H9 (cell line): Measurements from ENCODE around the gene CRHR2. TPM values are rescaled to one million over a fixed set of nuclear protein-coding genes. Genes with fewer than 3 reads are reported as not detected.

Source experiments
- DNase-seq: peaks from one replicate; pipeline ENCODE4 v3.0.0-alpha.2; 2017
- H2AFZ ChIP-seq: one replicate; pipeline ENCODE4 v1.6.1; 2013; ENCODE audit warnings: mild to moderate bottlenecking, low read length, control low read depth, moderate library complexity
- H2AK5ac ChIP-seq: 2 replicates; pipeline ENCODE4 v1.6.1; 2013; ENCODE audit warnings: low read length, control low read depth, mixed read lengths; ENCODE audit not compliant: insufficient read length
- H2BK120ac ChIP-seq: one replicate; pipeline ENCODE4 v1.6.1; 2013; ENCODE audit warnings: low read depth, mild to moderate bottlenecking, low read length, control low read depth, inconsistent platforms; ENCODE audit not compliant: poor library complexity, severe bottlenecking
- H2BK12ac ChIP-seq: 2 replicates; pipeline ENCODE4 v1.6.1; 2013; ENCODE audit warnings: low read length, control low read depth, mixed read lengths, low read depth; ENCODE audit not compliant: insufficient read length
- H2BK15ac ChIP-seq: 2 replicates; pipeline ENCODE4 v1.6.1; 2013; ENCODE audit warnings: low read depth, low read length, control low read depth
- H2BK20ac ChIP-seq: one replicate; pipeline ENCODE4 v1.6.1; 2013; ENCODE audit warnings: low read depth, mild to moderate bottlenecking, low read length, control low read depth, inconsistent platforms; ENCODE audit not compliant: poor library complexity, severe bottlenecking
- H2BK5ac ChIP-seq: 2 replicates; pipeline ENCODE4 v1.6.1; 2013; ENCODE audit warnings: low read length, control low read depth, mixed read lengths; ENCODE audit not compliant: insufficient read length
- H3K14ac ChIP-seq: 2 replicates; pipeline ENCODE4 v1.6.1; 2013; ENCODE audit warnings: low read length, control low read depth; ENCODE audit not compliant: insufficient read depth
- H3K18ac ChIP-seq: 2 replicates; pipeline ENCODE4 v1.6.1; 2013; ENCODE audit warnings: low read depth, mild to moderate bottlenecking, mixed read lengths, low read length, control low read depth; ENCODE audit not compliant: insufficient read length
- H3K23ac ChIP-seq: 2 replicates; pipeline ENCODE4 v1.6.1; 2013; ENCODE audit warnings: low read length, control low read depth, mixed read lengths, low read depth; ENCODE audit not compliant: insufficient read length
- H3K23me2 ChIP-seq: 2 replicates; pipeline ENCODE4 v1.6.1; 2013; ENCODE audit warnings: low read depth, mild to moderate bottlenecking, mixed read lengths, low read length, control low read depth; ENCODE audit not compliant: insufficient read length, poor library complexity, severe bottlenecking
- H3K27ac ChIP-seq: 2 replicates; pipeline ENCODE4 v1.5.1; 2013; ENCODE audit warnings: low read length, control low read depth, mixed read lengths, low read depth; ENCODE audit not compliant: insufficient read length
- H3K27me3 ChIP-seq: 2 replicates; pipeline ENCODE4 v1.6.1; 2013; ENCODE audit warnings: low read length, control low read depth, inconsistent platforms; ENCODE audit not compliant: insufficient read depth
- H3K4ac ChIP-seq: 2 replicates; pipeline ENCODE4 v1.6.1; 2013; ENCODE audit warnings: low read depth, mild to moderate bottlenecking, control low read depth, inconsistent platforms, low read length, moderate library complexity
- H3K4me1 ChIP-seq: 2 replicates; pipeline ENCODE4 v1.6.1; 2013; ENCODE audit warnings: low read length, control low read depth, inconsistent platforms; ENCODE audit not compliant: insufficient read depth
- H3K4me2 ChIP-seq: 2 replicates; pipeline ENCODE4 v1.6.1; 2013; ENCODE audit warnings: low read length, control low read depth, mixed read lengths; ENCODE audit not compliant: insufficient read length, insufficient read depth
- H3K56ac ChIP-seq: 2 replicates; pipeline ENCODE4 v1.6.1; 2013; ENCODE audit warnings: low read depth, mild to moderate bottlenecking, mixed read lengths, low read length, control low read depth; ENCODE audit not compliant: insufficient read length
- H3K79me1 ChIP-seq: 2 replicates; pipeline ENCODE4 v1.6.1; 2013; ENCODE audit warnings: low read depth, mild to moderate bottlenecking, moderate library complexity, low read length, control low read depth, inconsistent platforms; ENCODE audit not compliant: insufficient read depth, poor library complexity, severe bottlenecking
- H3K79me2 ChIP-seq: 2 replicates; pipeline ENCODE4 v1.6.1; 2013; ENCODE audit warnings: low read length, control low read depth, inconsistent platforms; ENCODE audit not compliant: insufficient read depth
- H3K9ac ChIP-seq: 2 replicates; pipeline ENCODE4 v1.6.1; 2013; ENCODE audit warnings: low read length, control low read depth, mixed read lengths; ENCODE audit not compliant: insufficient read length; ENCODE audit errors: extremely low read depth
- H3K9me3 ChIP-seq: one replicate; pipeline ENCODE4 v1.6.1; 2013; ENCODE audit warnings: low read depth, low read length, inconsistent platforms; ENCODE audit not compliant: control insufficient read depth
- H3T11ph ChIP-seq: one replicate; pipeline ENCODE4 v1.6.1; 2013; ENCODE audit warnings: mild to moderate bottlenecking, low read length, control low read depth, inconsistent platforms
- H4K20me1 ChIP-seq: one replicate; pipeline ENCODE4 v1.6.1; 2013; ENCODE audit not compliant: control insufficient read depth, insufficient read length, insufficient read depth
- H4K5ac ChIP-seq: 2 replicates; pipeline ENCODE4 v1.6.1; 2013; ENCODE audit warnings: low read depth, mild to moderate bottlenecking, mixed read lengths, low read length, control low read depth; ENCODE audit not compliant: insufficient read length
- H4K8ac ChIP-seq: replicated peaks from 2 replicates; pipeline ENCODE4 v1.6.1; 2013; ENCODE audit warnings: low read length, control low read depth, mixed read lengths, low read depth; ENCODE audit not compliant: insufficient read length
- H4K91ac ChIP-seq: 2 replicates; pipeline ENCODE4 v1.6.1; 2013; ENCODE audit warnings: low read depth, mild to moderate bottlenecking, moderate library complexity, mixed read lengths, low read length, control low read depth; ENCODE audit not compliant: insufficient read length
- H3K27ac Mint-ChIP-seq, 3 experiments: 2 replicates in 2 of 3; 3 replicates in 1 of 3; pipeline ENCODE4 v1.8.0; 2020 to 2021; ENCODE audit warnings: mixed read lengths in 3 of 3, mild to moderate bottlenecking in 1 of 3, moderate library complexity in 1 of 3
- H3K27me3 Mint-ChIP-seq: 2 replicates; pipeline ENCODE4 v1.8.0; 2021; ENCODE audit warnings: low read depth, mild to moderate bottlenecking, moderate library complexity, mixed read lengths
- H3K36me3 Mint-ChIP-seq, 3 experiments: 2 replicates in 2 of 3; 3 replicates in 1 of 3; pipeline ENCODE4 v1.8.0; 2020 to 2021; ENCODE audit warnings: low read depth in 3 of 3, mixed read lengths in 3 of 3; ENCODE audit not compliant: insufficient read depth in 1 of 3
- H3K4me1 Mint-ChIP-seq, 2 experiments: 2 replicates each; pipeline ENCODE4 v1.8.0; 2020; ENCODE audit warnings: mixed read lengths in 2 of 2
- H3K4me3 Mint-ChIP-seq, 2 experiments: 2 replicates in 1 of 2; 3 replicates in 1 of 2; pipeline ENCODE4 v1.8.0; 2020 to 2021; ENCODE audit warnings: mild to moderate bottlenecking in 2 of 2, mixed read lengths in 2 of 2, moderate library complexity in 1 of 2
- H3K9me3 Mint-ChIP-seq, 2 experiments: 2 replicates in 1 of 2; 3 replicates in 1 of 2; pipeline ENCODE4 v1.8.0; 2020; ENCODE audit warnings: mild to moderate bottlenecking in 2 of 2, mixed read lengths in 2 of 2, moderate library complexity in 1 of 2
- WGBS: extraction: QIAGEN DNeasy Blood & Tissue Kit; methylation state at CpG from one replicate; pipeline ENCODE4 v1.1.7; 2013; ENCODE audit warnings: missing lambda C conversion rate, low lambda C conversion rate, mixed read lengths; ENCODE audit not compliant: insufficient read length; ENCODE audit errors: extremely low coverage; 5-methylcytosine and 5-hydroxymethylcytosine counted together
- total RNA-seq: library from RNA; stranded (reverse); gene quantifications from 2 replicates; pipeline ENCODE4 v1.2.1, GENCODE V29; 2021
- TF ChIP-seq, protein P1 (sequence below): fragments of 200-600 bp; sonication (generic); conservative IDR thresholded peaks from 3 replicates; pipeline ENCODE4 v1.8.0; 2021; ENCODE audit warnings: antibody characterized with exemption, mild to moderate bottlenecking

The CRHR2 gene
- total RNA-seq, 1 experiment from 2014 or later = 0.07 TPM

DNA sequence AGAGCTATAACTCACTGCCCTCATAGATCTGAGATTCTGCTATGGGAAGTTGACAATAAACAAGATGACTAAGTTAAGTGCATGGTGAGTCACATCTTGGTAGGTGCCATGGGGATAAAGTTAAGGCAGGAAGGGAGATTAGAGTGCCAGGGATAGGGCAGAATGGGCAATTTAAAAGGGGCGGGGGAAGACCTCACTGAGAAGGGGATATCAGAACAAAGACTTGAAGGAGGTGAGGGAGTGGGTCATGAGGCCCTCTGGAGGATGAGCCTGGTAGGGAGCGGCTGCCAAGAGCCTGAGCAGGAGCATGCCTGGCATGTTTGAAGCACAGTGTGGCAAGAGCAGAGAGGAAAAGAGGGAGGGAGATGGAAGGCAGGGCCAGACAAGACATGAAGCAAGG lies 34.9 kb upstream of the CRHR2 start:
- H3K9me3 Mint-ChIP-seq = peaks cover 32 to 34% of the 10 kb centered on the region in 2 experiments
- peak; percentile 71 for DNase-seq

More for the DNA sequence above, 34.9 kb upstream of the CRHR2 start:
- H3K4me2 ChIP-seq = no peak overlapping the region
- no peak overlapping the region for H2BK5ac ChIP-seq
- Mint-ChIP-seq H3K4me3 (no peak overlapping the region), H3K36me3 (peaks cover 18 to 25% (median 23%) of the 10 kb centered on the region in 3 experiments), H3K27me3 (peaks cover 19% of the 10 kb centered on the region), H3K27ac (no peak overlapping the region), H3K4me1 (peaks cover under 1 to 5% of the 10 kb centered on the region in 2 experiments; a peak in 1 of 4 replicates)
- no peak overlapping the region for H4K91ac ChIP-seq
- no peak overlapping the region for H3K27ac ChIP-seq
- H3K4ac ChIP-seq = no peak overlapping the region
- H4K20me1 ChIP-seq = no peaks in the 10 kb centered on the region
- H2BK20ac ChIP-seq = no peak overlapping the region
- no peak overlapping the region for H3K18ac ChIP-seq
- H3K56ac ChIP-seq = no peak overlapping the region
- H3K14ac ChIP-seq = no peak overlapping the region
- peaks cover 10% of the 10 kb centered on the region for H3K9me3 ChIP-seq
- H2BK15ac ChIP-seq = no peak overlapping the region
- no peak overlapping the region for H2BK12ac ChIP-seq
- no peaks in the 10 kb centered on the region for H3K23me2 ChIP-seq
- no peaks in the 10 kb centered on the region for H3K4me1 ChIP-seq
- no peak overlapping the region for H2AFZ ChIP-seq
- H3K79me2 ChIP-seq = no peaks in the 10 kb centered on the region
- TF ChIP-seq, protein P1, sequence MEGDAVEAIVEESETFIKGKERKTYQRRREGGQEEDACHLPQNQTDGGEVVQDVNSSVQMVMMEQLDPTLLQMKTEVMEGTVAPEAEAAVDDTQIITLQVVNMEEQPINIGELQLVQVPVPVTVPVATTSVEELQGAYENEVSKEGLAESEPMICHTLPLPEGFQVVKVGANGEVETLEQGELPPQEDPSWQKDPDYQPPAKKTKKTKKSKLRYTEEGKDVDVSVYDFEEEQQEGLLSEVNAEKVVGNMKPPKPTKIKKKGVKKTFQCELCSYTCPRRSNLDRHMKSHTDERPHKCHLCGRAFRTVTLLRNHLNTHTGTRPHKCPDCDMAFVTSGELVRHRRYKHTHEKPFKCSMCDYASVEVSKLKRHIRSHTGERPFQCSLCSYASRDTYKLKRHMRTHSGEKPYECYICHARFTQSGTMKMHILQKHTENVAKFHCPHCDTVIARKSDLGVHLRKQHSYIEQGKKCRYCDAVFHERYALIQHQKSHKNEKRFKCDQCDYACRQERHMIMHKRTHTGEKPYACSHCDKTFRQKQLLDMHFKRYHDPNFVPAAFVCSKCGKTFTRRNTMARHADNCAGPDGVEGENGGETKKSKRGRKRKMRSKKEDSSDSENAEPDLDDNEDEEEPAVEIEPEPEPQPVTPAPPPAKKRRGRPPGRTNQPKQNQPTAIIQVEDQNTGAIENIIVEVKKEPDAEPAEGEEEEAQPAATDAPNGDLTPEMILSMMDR = peak; percentile 55
- H4K5ac ChIP-seq = no peak overlapping the region
- WGBS = no CpG with 5 or more reads among the region's 2 CpGs
- no peak overlapping the region for H4K8ac ChIP-seq
- no peak overlapping the region for H3K23ac ChIP-seq
- H2AK5ac ChIP-seq = no peak overlapping the region
- no peak overlapping the region for H3T11ph ChIP-seq
- H3K27me3 ChIP-seq = no peaks in the 10 kb centered on the region; the same call in 1 of the 2 replicates
- no peak overlapping the region for H2BK120ac ChIP-seq
- H3K79me1 ChIP-seq = no peaks in the 10 kb centered on the region
- no peak overlapping the region for H3K9ac ChIP-seq
